Prostate gland (tissue), 2 donors: Measurements from ENCODE around the gene TARBP1.

Experiments used
- CTCF ChIP-seq, 4 experiments: fragments of 200-600 bp in 2 of 4; fragments of 450-650 bp in 2 of 4; sonication (generic) in 2 of 4; IDR thresholded peaks; 1 replicate in 3 of 4; 2 replicates in 1 of 4; pipeline ENCODE4 v1.5.1; 2016 to 2019; ENCODE audit warnings: antibody characterized with exemption in 4 of 4, mild to moderate bottlenecking in 2 of 4, moderate library complexity in 2 of 4
- POLR2A ChIP-seq: fragments of 450-650 bp; IDR thresholded peaks from one replicate; pipeline ENCODE4 v1.6.1; 2016; ENCODE audit warnings: antibody characterized with exemption, mild to moderate bottlenecking
- POLR2AphosphoS5 ChIP-seq: sonication (generic); formaldehyde crosslinking; IDR thresholded peaks from one replicate; pipeline ENCODE4 v1.6.1; 2017; ENCODE audit warnings: antibody characterized with exemption

GRCh38 chr1:234430691-234431090, 48.3 kb downstream of the TARBP1 start:
- TF ChIP-seq CTCF (IDR thresholded peaks at IDR 0.05) = no peak
- no peak for TF ChIP-seq POLR2A
- no peak for TF ChIP-seq POLR2AphosphoS5
